HG03460 (cell line): ENCODE data around the gene ZNF513.
"Not testable (repeated sequence)": the region's sequence is repeated elsewhere in the genome, so short reads cannot be mapped to it uniquely, and the experiment has no call there.

ENCODE experiments used
- ATAC-seq: cut with Tn5 transposase; IDR thresholded peaks from one replicate; pipeline ENCODE4 v1.9.1; 2021; ENCODE audit not compliant: unreplicated experiment

ZNF513 gene

DNA sequence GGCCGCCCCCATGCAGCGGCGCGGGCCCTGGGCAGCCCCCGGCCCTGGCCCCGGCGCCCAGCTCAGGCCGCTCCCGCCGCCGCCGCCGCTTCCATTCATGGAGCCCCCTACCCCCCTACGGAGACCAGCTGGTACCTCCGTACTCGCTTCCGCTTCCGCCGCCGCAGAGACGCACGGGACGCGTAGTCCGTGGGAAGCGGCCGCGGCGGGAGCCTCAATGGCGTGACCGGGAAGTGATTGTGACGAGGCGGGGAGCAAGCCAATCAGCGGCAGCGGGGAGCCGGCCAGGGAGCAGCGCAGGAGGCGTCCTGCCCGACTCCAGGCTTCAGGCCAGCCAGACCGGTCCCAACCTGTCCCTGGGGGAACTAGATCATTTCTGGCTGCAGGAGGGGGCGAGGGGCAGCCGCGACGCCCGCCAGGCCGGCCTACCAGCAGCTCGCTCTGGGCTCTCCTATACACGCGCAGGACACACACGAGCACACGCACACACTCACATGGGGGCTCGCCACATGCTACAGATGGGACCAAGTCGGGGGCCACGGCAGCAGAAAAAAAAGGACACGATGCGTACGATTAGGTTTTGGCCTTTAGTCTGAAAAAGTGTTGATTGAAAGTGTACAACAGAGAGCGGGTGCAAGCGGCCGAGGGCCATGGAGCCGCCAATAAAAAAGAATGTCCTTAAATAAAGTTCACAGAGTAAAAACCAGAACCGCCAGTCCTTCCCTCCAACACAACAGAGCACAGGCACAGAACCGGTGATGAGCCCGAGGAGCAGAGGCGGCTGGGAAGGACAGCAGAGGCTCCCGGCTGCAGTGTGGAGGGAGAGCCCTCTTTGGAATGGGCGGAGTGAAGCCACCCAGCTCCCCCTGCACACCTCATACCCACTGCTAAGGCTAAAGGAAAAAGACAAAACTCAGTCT lies at the start of gene ZNF513:
TSS of gene ZNF513 (minus strand) at position 109 of the 920 bp plus-strand sequence. CDS start 208 bp downstream, outside the sequence.
- peak; percentile 81 for ATAC-seq

DNA sequence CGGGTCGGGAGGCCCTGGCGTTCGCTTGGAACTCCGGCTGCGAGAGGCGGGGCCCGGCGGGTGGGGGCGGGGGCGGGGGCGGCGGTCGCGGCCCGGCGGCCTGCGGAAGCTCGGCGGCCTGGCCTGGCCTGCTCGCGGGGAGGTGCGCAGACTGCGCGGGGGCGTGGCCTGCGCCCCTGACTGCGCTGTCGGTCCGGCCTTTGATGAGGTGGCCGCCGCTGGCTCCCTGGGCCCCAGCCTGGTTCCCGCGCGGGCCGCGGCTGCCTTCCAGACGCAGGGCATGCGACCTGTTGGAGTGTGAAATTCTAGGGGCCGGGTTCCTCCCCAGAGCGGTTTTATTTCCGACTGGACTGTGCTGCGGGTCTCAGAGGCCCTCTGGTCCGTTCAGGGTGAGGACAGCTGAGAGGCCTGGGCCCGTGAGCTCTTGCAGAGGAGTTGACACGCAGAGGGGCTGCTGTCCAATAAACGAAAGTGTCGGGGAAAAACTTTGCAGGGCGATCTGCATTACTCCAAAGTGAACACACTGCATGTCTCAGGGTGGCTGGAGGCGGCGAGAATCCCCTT lies 48.5 kb upstream of the ZNF513 start:
- ATAC-seq = peak; percentile 75

DNA sequence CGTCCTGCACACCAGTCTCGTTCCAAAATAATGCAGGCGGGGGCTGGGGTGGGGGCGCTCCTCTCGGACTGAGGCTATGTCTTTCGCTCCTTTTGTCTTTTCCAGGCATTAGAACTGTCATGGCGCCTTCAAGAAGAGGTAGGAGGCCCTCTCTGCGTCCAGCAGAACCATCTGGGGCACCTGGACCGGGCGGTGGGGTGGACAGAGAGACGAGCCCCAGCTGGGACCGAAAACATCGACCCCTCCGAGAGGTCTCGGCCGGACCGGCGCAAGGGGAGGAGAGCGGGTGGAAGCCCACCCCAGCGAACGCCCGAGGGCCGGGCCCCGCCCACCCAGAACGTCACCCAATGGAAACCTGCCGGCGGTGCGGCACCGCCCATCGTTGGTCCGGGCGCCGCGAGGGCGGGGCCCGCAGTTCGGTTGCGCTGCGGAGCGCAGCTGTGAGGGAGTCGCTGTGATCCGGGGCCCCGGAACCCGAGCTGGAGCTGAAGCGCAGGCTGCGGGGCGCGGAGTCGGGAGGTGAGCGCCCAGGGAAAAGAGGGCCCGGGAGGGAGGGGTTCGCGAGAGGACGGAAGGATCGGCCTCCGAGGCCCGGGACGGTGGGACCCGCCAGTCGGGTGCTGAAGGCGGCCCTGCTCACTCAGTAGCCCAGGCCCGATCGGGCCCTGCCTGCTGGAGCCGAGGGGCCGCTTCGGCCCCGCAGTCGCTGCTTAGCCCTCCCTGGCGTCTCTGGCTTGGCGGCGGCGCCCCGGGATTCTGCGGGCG lies 47.9 kb upstream of the ZNF513 start, which contains the start of gene NRBP1:
TSS of gene NRBP1 (plus strand) at position 419 of the 765 bp plus-strand sequence. CDS start 4,643 bp downstream, outside the sequence.
- peak; percentile 90 for ATAC-seq

GRCh38 chr2:27427863-27428212 lies 47.3 kb upstream of the ZNF513 start:
- no peak for ATAC-seq

DNA sequence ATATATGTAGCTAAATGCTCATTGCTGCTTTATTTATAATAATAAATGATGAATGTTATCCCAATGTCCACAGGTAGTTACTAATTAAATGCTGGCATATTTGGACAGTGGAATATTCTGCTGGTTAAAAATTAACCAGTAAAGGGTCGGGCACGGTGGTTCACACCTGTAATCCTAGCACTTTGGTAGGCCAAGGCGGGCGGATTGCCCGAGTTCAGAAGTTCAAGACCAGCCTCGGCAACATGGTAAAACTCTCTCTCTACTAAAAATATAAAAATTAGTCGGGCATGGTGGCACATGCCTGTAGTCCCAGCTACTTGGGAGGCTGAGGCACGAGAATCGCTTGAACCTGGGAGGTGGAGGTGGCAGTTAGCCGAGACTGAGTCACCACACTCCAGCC lies 44.5 kb upstream of the ZNF513 start:
- ATAC-seq = not testable (repeated sequence)

GRCh38 chr2:27422958-27423357 lies 42.4 kb upstream of the ZNF513 start:
- no peak for ATAC-seq

DNA sequence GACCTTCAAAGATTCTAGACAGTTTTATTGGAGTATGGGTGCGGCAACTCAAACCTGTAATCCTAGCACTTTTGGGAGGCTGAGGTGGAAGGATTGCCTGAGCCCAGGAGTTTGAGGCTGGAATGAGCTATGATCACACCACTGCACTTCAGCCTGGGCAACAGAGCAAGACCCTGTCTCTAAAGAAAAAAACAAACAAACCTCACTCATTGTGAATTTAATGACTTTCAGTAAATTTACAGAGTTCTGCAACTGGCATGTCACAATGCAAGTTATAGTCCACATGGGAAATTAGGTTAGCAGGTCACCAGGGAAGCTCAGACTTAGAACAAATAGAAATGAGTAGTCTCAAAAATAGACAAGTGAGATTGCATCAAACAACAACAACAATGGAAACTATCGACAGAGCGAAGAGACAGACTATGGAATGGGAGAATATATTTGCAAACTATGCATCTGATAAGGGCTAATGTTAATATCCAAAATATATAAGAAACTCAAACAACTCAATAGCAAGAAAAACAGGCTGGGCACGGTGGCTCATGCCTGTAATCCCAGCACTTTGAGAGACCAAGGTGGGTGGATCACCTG lies 41.2 kb upstream of the ZNF513 start:
- no peak for ATAC-seq

- no peak for ATAC-seq
Observed at GRCh38 chr2:27420996-27421395, 40.5 kb upstream of the ZNF513 start.

GRCh38 chr2:27416151-27416550 lies 35.6 kb upstream of the ZNF513 start:
- no peak for ATAC-seq

GRCh38 chr2:27412419-27413152 lies 32.1 kb upstream of the ZNF513 start:
- ATAC-seq = no peak

GRCh38 chr2:27409321-27410073 lies 29.0 kb upstream of the ZNF513 start, which contains the start of gene PPM1G:
TSS of gene PPM1G (minus strand) at chr2:27409591. CDS start at chr2:27409422, 169 bp downstream.
- peak; percentile 87 for ATAC-seq

GRCh38 chr2:27408601-27409320 lies 28.2 kb upstream of the ZNF513 start:
- ATAC-seq = peak; percentile 34

DNA sequence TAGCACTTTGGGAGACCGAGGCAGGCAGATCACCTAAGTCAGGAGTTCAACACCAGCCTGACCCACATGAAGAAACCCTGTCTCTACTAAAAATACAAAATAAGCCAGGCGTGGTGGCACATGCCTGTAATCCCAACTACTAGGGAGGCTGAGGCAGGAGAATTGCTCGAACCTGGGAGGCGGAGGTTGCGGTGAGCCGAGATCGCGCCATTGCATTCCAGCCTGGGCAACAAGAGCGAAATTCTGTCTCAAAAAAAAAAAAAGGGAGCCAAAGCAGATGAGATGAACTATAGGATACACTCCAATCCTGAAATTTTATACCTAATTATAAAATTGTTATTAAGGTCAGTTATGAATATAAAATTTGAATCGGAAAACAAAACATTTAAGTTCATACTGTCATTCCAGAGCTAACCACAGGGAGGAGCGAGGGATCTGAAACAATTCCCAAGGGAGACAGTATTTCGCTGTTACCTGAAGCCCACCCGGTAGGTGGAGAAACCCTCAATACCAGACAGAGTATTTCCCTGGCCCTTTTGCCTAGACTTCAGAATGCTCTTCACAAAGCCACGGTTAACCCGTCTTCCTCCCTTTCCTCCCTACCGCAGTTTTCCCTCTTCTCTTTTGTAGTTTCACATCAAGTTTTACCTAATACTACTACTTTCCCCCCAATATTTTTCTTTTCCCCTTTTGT lies 27.4 kb upstream of the ZNF513 start:
- ATAC-seq = no peak

DNA sequence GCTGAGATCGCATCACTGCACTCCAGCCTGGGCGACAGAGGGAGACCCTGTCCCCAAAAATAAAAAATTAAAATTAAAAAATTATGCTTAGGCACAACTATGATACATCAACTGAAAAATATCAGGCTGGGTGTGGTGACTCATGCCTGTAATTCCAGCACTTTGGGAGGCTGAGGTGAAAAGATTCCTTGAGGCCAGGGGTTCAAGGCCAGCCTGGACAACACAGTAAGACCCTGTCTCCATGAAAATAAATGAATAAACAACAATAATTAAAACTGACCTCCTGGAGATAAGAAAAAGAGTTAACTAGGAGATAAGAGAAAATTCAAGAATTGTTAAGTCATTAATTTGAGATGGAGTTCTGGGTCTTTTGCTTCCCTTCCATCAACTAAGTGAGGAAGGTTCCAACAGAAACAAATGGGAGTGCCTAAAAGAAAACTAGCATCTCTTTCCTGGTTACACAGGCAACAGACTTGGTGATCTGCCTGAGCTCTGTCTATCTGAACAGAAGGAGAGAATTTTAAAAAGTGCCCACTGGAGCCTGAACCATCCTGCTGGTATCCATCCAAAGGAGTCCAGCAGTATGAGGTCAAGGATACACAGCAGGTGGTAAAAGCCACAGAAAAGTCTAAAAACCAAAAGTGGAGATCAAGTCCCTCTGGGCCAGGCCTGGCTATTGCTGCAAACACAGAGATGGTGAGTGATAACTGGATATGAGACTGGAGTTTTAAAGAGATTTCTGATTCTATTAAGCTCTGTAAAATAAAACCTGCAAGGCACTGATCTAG lies 20.0 kb upstream of the ZNF513 start:
- ATAC-seq = no peak

DNA sequence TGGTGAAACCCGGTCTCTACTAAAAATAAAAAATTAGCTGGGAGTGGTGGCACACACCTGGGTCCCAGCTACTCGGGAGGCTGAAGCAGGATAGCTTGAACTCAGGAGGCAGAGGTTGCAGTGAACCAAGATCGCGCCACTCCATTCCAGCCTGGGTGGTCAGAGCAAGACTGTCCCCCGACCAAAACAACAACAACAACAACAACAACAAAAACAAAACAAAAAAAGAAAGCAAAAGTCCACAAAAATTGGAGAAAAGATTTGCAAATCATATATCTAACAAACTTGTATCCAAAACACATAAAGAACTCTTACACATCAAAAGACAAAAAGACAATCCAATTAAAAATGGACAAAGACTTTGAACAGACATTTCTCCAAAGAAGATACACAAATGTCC lies 18.4 kb upstream of the ZNF513 start:
- ATAC-seq = no peak

- ATAC-seq = no peak
Observed at GRCh38 chr2:27393225-27393624, 12.7 kb upstream of the ZNF513 start.

DNA sequence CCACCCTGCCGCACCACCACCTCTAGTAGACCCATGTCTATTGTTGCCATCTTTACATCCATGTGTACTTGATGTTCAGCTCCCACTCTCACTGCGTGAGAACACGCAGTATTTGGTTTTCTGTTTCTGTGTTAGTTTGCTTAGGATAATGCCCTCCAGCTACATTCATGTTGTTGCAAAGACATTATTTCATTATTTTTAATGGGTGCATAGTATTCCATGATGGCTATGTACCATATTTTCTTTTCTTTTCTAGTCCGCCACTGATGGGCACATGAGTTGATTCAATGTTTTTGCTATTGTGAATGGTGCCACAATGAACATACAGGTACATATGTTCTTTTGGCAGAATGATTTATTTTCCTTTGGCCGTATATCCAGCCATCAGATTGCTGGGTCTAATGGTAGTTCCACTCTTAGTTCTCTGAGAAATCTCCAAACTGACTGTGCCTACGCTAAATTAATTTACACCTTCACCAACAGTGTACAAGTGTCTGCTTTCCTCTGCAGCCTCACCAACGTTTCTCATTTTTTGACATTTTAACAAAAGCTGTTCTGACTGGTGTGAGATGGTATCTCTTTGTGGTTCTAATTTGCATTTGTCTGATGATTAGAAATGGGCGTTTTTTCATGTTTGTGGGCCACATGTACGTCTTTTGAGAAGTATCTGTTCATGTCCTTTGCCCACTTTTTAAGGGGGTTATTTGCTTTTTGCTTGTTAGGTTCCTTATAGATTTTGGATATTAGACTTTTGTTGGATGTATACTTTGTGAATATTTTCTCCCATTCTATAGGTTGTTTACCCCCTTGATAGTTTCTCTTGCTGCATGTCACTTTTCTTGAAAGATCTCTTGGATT lies 10.5 kb upstream of the ZNF513 start:
- no peak for ATAC-seq
